ENCODE data around the gene SP3. TPM values are rescaled to one million over a fixed set of nuclear protein-coding genes. Genes with fewer than 3 reads are reported as not detected.

SP3 gene
- total RNA-seq, 1 donor from 2014 or later = 210 TPM

GRCh38 chr2:173881461-173881860, 83.7 kb downstream of the SP3 start:
- Histone ChIP-seq H3K4me1 (no peaks in the 10 kb centered on the region), H3K27me3 (no peaks in the 10 kb centered on the region), H3K79me2 (ENCODE audit: low read depth) (no peaks in the 10 kb centered on the region), H2AFZ (replicated peaks) (no peak overlapping the region), H3K27ac (no peak overlapping the region), H3K4me3 (no peak overlapping the region), H3K9me3 (ENCODE audit: low read depth) (no peaks in the 10 kb centered on the region), H4K20me1 (ENCODE audit: low read depth) (no peaks in the 10 kb centered on the region), H3K9ac (no peak overlapping the region), H3K4me2 (no peak overlapping the region), H3K36me3 (no peaks in the 10 kb centered on the region), H3F3A (ENCODE audit: low read depth) (no peaks in the 10 kb centered on the region)
- Mint-ChIP-seq H3K9me3 (peaks cover 9% of the 10 kb centered on the region), H3K4me3 (no peak overlapping the region), H3K27ac (no peak overlapping the region), H3K4me1 (no peaks in the 10 kb centered on the region), H3K36me3 (peaks cover 2% of the 10 kb centered on the region), H3K27me3 (ENCODE audit: insufficient read depth, low read depth) (no peaks in the 10 kb centered on the region)
- TF ChIP-seq EZH2 (IDR thresholded peaks at IDR 0.05) = no peak
- TF ChIP-seq EZH2phosphoT487 (IDR thresholded peaks at IDR 0.05) = no peak
- TF ChIP-seq, protein P1, sequence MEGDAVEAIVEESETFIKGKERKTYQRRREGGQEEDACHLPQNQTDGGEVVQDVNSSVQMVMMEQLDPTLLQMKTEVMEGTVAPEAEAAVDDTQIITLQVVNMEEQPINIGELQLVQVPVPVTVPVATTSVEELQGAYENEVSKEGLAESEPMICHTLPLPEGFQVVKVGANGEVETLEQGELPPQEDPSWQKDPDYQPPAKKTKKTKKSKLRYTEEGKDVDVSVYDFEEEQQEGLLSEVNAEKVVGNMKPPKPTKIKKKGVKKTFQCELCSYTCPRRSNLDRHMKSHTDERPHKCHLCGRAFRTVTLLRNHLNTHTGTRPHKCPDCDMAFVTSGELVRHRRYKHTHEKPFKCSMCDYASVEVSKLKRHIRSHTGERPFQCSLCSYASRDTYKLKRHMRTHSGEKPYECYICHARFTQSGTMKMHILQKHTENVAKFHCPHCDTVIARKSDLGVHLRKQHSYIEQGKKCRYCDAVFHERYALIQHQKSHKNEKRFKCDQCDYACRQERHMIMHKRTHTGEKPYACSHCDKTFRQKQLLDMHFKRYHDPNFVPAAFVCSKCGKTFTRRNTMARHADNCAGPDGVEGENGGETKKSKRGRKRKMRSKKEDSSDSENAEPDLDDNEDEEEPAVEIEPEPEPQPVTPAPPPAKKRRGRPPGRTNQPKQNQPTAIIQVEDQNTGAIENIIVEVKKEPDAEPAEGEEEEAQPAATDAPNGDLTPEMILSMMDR (IDR thresholded peaks at IDR 0.05) = no peak
- DNase-seq (ENCODE audit: low spot score) = no peak

- H3K4me1 Mint-ChIP-seq = no peaks in the 10 kb centered on the region
- Histone ChIP-seq H4K20me1 (ENCODE audit: low read depth) (no peaks in the 10 kb centered on the region), H3F3A (ENCODE audit: low read depth) (no peaks in the 10 kb centered on the region), H3K4me3 (no peak overlapping the region), H3K27me3 (no peaks in the 10 kb centered on the region), H3K9me3 (ENCODE audit: low read depth) (no peaks in the 10 kb centered on the region), H3K79me2 (ENCODE audit: low read depth) (no peaks in the 10 kb centered on the region), H3K4me2 (no peak overlapping the region), H3K9ac (no peak overlapping the region), H3K27ac (no peak overlapping the region), H3K4me1 (no peaks in the 10 kb centered on the region), H2AFZ (replicated peaks) (no peak overlapping the region), H3K36me3 (no peaks in the 10 kb centered on the region)
- H3K27me3 Mint-ChIP-seq (ENCODE audit: insufficient read depth, low read depth) = no peaks in the 10 kb centered on the region
- H3K27ac Mint-ChIP-seq = no peak overlapping the region
- no peak for DNase-seq (ENCODE audit: low spot score)
- peaks cover 2% of the 10 kb centered on the region for H3K36me3 Mint-ChIP-seq
- TF ChIP-seq, protein P1 (IDR thresholded peaks at IDR 0.05) = no peak
- TF ChIP-seq EZH2 (IDR thresholded peaks at IDR 0.05) = no peak
- no peak for TF ChIP-seq EZH2phosphoT487 (IDR thresholded peaks at IDR 0.05)
- peaks cover 5% of the 10 kb centered on the region for H3K9me3 Mint-ChIP-seq
- no peak overlapping the region for H3K4me3 Mint-ChIP-seq
Observed at GRCh38 chr2:173880561-173880960, 84.6 kb downstream of the SP3 start.

GRCh38 chr2:173876833-173877413, 88.2 kb downstream of the SP3 start:
- no peaks in the 10 kb centered on the region for H3K4me1 ChIP-seq
- no peaks in the 10 kb centered on the region for H3K27me3 ChIP-seq
- H3F3A ChIP-seq (ENCODE audit: low read depth) = no peaks in the 10 kb centered on the region
- TF ChIP-seq EZH2 (IDR thresholded peaks at IDR 0.05) = no peak
- TF ChIP-seq, protein P1 (IDR thresholded peaks at IDR 0.05) = no peak
- H3K27me3 Mint-ChIP-seq (ENCODE audit: insufficient read depth, low read depth) = no peaks in the 10 kb centered on the region
- no peaks in the 10 kb centered on the region for H3K36me3 Mint-ChIP-seq
- H2AFZ ChIP-seq (replicated peaks) = no peak overlapping the region
- H3K9ac ChIP-seq = no peak overlapping the region
- no peaks in the 10 kb centered on the region for H3K79me2 ChIP-seq (ENCODE audit: low read depth)
- H3K4me1 Mint-ChIP-seq = peaks cover 2% of the 10 kb centered on the region
- H3K27ac Mint-ChIP-seq = no peak overlapping the region
- no peaks in the 10 kb centered on the region for H3K9me3 Mint-ChIP-seq
- H4K20me1 ChIP-seq (ENCODE audit: low read depth) = no peaks in the 10 kb centered on the region
- no peak overlapping the region for H3K4me3 Mint-ChIP-seq
- H3K9me3 ChIP-seq (ENCODE audit: low read depth) = no peaks in the 10 kb centered on the region
- no peak overlapping the region for H3K27ac ChIP-seq
- no peaks in the 10 kb centered on the region for H3K36me3 ChIP-seq
- DNase-seq (ENCODE audit: low spot score) = no peak
- no peak overlapping the region for H3K4me3 ChIP-seq
- H3K4me2 ChIP-seq = no peak overlapping the region
